Measurements from ENCODE around the gene FBLIM1.

The FBLIM1 gene

GRCh38 chr1:15756143-15757015 is 2.2 kb upstream of the FBLIM1 start:
- Histone ChIP-seq H2BK12ac (ENCODE audit: low read length in 2 of 2) (peak overlapping the region; percentile 70 to 79), H3K9ac (ENCODE audit: low read length) (no peak overlapping the region), H4K8ac (ENCODE audit: low read length) (no peak overlapping the region), H2BK120ac (ENCODE audit: low read depth, low read length) (peak overlapping the region; percentile 64), H3K27me3 (ENCODE audit: control insufficient read depth in 1 of 2, insufficient read depth in 1 of 2, low read length in 2 of 2) (peaks cover 0 to 2% of the 10 kb centered on the region in 2 experiments), H2BK5ac (ENCODE audit: low read depth, low read length, poor library complexity, severe bottlenecking) (no peak overlapping the region), H3K23ac (ENCODE audit: low read length in 2 of 2) (no peak overlapping the region), H2AFZ (ENCODE audit: low read depth, low read length) (no peak overlapping the region), H3K36me3 (ENCODE audit: control insufficient read depth in 1 of 2, insufficient read depth in 2 of 2, low read depth in 1 of 2, low read length in 2 of 2) (no peaks in the 10 kb centered on the region), H3K79me1 (replicated peaks; ENCODE audit: low read length, poor library complexity, severe bottlenecking) (no peaks in the 10 kb centered on the region), H3K4ac (ENCODE audit: low read depth in 1 of 2, low read length in 2 of 2) (peak overlapping the region in 1 of 2 experiments; percentile 52), H2BK15ac (ENCODE audit: low read depth, poor library complexity, severe bottlenecking) (no peak overlapping the region), H4K91ac (ENCODE audit: low read length) (peak overlapping the region; percentile 34), H3K18ac (ENCODE audit: low read depth in 1 of 2, low read length in 2 of 2) (peak overlapping the region in 1 of 2 experiments; percentile 3), H3K14ac (ENCODE audit: low read length in 2 of 2) (no peak overlapping the region), H3K4me3 (ENCODE audit: insufficient read depth in 1 of 2, low read depth in 1 of 2, low read length in 2 of 2) (no peak overlapping the region), H2AK5ac (ENCODE audit: low read length, severe bottlenecking) (no peak overlapping the region), H3K9me3 (ENCODE audit: control insufficient read depth, low read length) (no peaks in the 10 kb centered on the region), H3K4me2 (ENCODE audit: low read length, poor library complexity, severe bottlenecking) (no peak overlapping the region), H3K27ac (ENCODE audit: low read length, poor library complexity, severe bottlenecking) (no peak overlapping the region), H3K4me1 (ENCODE audit: control insufficient read depth, insufficient read depth, low read depth, low read length) (peaks cover 21% of the 10 kb centered on the region)
- WGBS: 84% methylated on average over 21 of the region's 21 CpGs
- no peak for DNase-seq

GRCh38 chr1:15757016-15757543 is 1.5 kb upstream of the FBLIM1 start:
- no peaks in the 10 kb centered on the region for H3K79me1 ChIP-seq (replicated peaks; ENCODE audit: low read length, poor library complexity, severe bottlenecking)
- H2BK12ac ChIP-seq (ENCODE audit: low read length in 2 of 2): peak overlapping the region; percentile 31 to 79
- peaks cover 21% of the 10 kb centered on the region for H3K4me1 ChIP-seq (ENCODE audit: control insufficient read depth, insufficient read depth, low read depth, low read length)
- no peaks in the 10 kb centered on the region for H3K36me3 ChIP-seq (ENCODE audit: control insufficient read depth in 1 of 2, insufficient read depth in 2 of 2, low read depth in 1 of 2, low read length in 2 of 2)
- H2AFZ ChIP-seq (ENCODE audit: low read depth, low read length): no peak overlapping the region
- no peak overlapping the region for H2BK5ac ChIP-seq (ENCODE audit: low read depth, low read length, poor library complexity, severe bottlenecking)
- H3K4me2 ChIP-seq (ENCODE audit: low read length, poor library complexity, severe bottlenecking): no peak overlapping the region
- H3K18ac ChIP-seq (ENCODE audit: low read depth in 1 of 2, low read length in 2 of 2): peak overlapping the region; percentile 17 to 64
- H3K27me3 ChIP-seq (ENCODE audit: control insufficient read depth in 1 of 2, insufficient read depth in 1 of 2, low read length in 2 of 2): peaks cover 0 to 2% of the 10 kb centered on the region in 2 experiments
- H3K9ac ChIP-seq (ENCODE audit: low read length): no peak overlapping the region
- H4K8ac ChIP-seq (ENCODE audit: low read length): peak overlapping the region; percentile 20
- no peak overlapping the region for H3K23ac ChIP-seq (ENCODE audit: low read length in 2 of 2)
- H2BK15ac ChIP-seq (ENCODE audit: low read depth, poor library complexity, severe bottlenecking): peak overlapping the region; percentile 34
- no peak overlapping the region for H2AK5ac ChIP-seq (ENCODE audit: low read length, severe bottlenecking)
- no peak for DNase-seq
- peak overlapping the region; percentile 8 for H4K91ac ChIP-seq (ENCODE audit: low read length)
- no peak overlapping the region for H3K14ac ChIP-seq (ENCODE audit: low read length in 2 of 2)
- no peak overlapping the region for H2BK120ac ChIP-seq (ENCODE audit: low read depth, low read length)
- no peak overlapping the region for H3K27ac ChIP-seq (ENCODE audit: low read length, poor library complexity, severe bottlenecking)
- H3K4ac ChIP-seq (ENCODE audit: low read depth in 1 of 2, low read length in 2 of 2): peak overlapping the region in 1 of 2 experiments; percentile 13
- no peak overlapping the region for H3K4me3 ChIP-seq (ENCODE audit: insufficient read depth in 1 of 2, low read depth in 1 of 2, low read length in 2 of 2)
- no peaks in the 10 kb centered on the region for H3K9me3 ChIP-seq (ENCODE audit: control insufficient read depth, low read length)
- WGBS: 94% methylated on average over 8 of the region's 9 CpGs

- peak overlapping the region; percentile 85 to 95 for H3K18ac ChIP-seq (ENCODE audit: low read depth in 1 of 2, low read length in 2 of 2)
- WGBS: 9% methylated on average over 20 of the region's 24 CpGs
- no peak overlapping the region for H2BK15ac ChIP-seq (ENCODE audit: low read depth, poor library complexity, severe bottlenecking)
- peak overlapping the region; percentile 80 to 99 for H2BK12ac ChIP-seq (ENCODE audit: low read length in 2 of 2)
- peaks cover 0 to 2% of the 10 kb centered on the region in 2 experiments for H3K27me3 ChIP-seq (ENCODE audit: control insufficient read depth in 1 of 2, insufficient read depth in 1 of 2, low read length in 2 of 2)
- H3K9ac ChIP-seq (ENCODE audit: low read length): no peak overlapping the region
- peak overlapping the region in 1 of 2 experiments; percentile 6 for H3K23ac ChIP-seq (ENCODE audit: low read length in 2 of 2)
- peaks cover 23% of the 10 kb centered on the region for H3K4me1 ChIP-seq (ENCODE audit: control insufficient read depth, insufficient read depth, low read depth, low read length)
- H4K91ac ChIP-seq (ENCODE audit: low read length): peak overlapping the region; percentile 96
- no peak overlapping the region for H3K27ac ChIP-seq (ENCODE audit: low read length, poor library complexity, severe bottlenecking)
- H4K8ac ChIP-seq (ENCODE audit: low read length): peak overlapping the region; percentile 94
- no peak overlapping the region for H2BK5ac ChIP-seq (ENCODE audit: low read depth, low read length, poor library complexity, severe bottlenecking)
- H3K9me3 ChIP-seq (ENCODE audit: control insufficient read depth, low read length): no peaks in the 10 kb centered on the region
- peak overlapping the region; percentile 68 to 79 for H3K4ac ChIP-seq (ENCODE audit: low read depth in 1 of 2, low read length in 2 of 2)
- peaks cover 0 to 3% of the 10 kb centered on the region in 2 experiments for H3K36me3 ChIP-seq (ENCODE audit: control insufficient read depth in 1 of 2, insufficient read depth in 2 of 2, low read depth in 1 of 2, low read length in 2 of 2)
- no peaks in the 10 kb centered on the region for H3K79me1 ChIP-seq (replicated peaks; ENCODE audit: low read length, poor library complexity, severe bottlenecking)
- H3K4me2 ChIP-seq (ENCODE audit: low read length, poor library complexity, severe bottlenecking): peak overlapping the region; percentile 73
- peak overlapping the region; percentile 9 to 86 for H3K4me3 ChIP-seq (ENCODE audit: insufficient read depth in 1 of 2, low read depth in 1 of 2, low read length in 2 of 2)
- H3K14ac ChIP-seq (ENCODE audit: low read length in 2 of 2): peak overlapping the region in 1 of 2 experiments; percentile 99
- H2AK5ac ChIP-seq (ENCODE audit: low read length, severe bottlenecking): peak overlapping the region; percentile 81
- H2AFZ ChIP-seq (ENCODE audit: low read depth, low read length): peak overlapping the region; percentile 1
- H2BK120ac ChIP-seq (ENCODE audit: low read depth, low read length): peak overlapping the region; percentile 97
- peak; percentile 73 for DNase-seq
Measured at GRCh38 chr1:15757575-15758342, 836 bp upstream of the FBLIM1 start.
